SK-N-SH (cell line): ENCODE measurements around the gene RNF112. TPM values are rescaled to one million over a fixed set of nuclear protein-coding genes. Genes with fewer than 3 reads are reported as not detected.
A peak's percentile ranks its signal among the peaks of the same experiment; 100 is the strongest.

ENCODE experiments used
- CTCF ChIA-PET: fragments of 300-600, 350-600 bp; formaldehyde crosslinking; extraction: SDS; loops from one replicate; lab custom pipeline; 2021; lab: Yijun Ruan, JAX
- POLR2A ChIA-PET: fragments of 350-600 bp; sonication (Branson Sonifier 250); formaldehyde crosslinking; extraction: SDS; loops from one replicate; lab custom pipeline; 2020; ENCODE audit warnings: antibody characterized with exemption, inconsistent platforms; lab: Yijun Ruan, JAX
- DNase-seq: peaks from one replicate; pipeline ENCODE4 v3.0.0; 2012
- H2AFZ ChIP-seq: fragments of 200-600 bp; sonication (generic); 2 replicates; pipeline ENCODE4 v1.8.1; 2016; ENCODE audit warnings: antibody characterized with exemption, mild to moderate bottlenecking, low read depth
- H3F3A ChIP-seq: fragments of 200-600 bp; sonication (generic); replicated peaks from 2 replicates; pipeline ENCODE3; 2016; ENCODE audit warnings: antibody characterized with exemption, mild to moderate bottlenecking; ENCODE audit not compliant: insufficient read depth
- H3K27ac ChIP-seq, 2 experiments: fragments of 200-500 bp in 1 of 2; fragments of 200-600 bp in 1 of 2; sonication (Bioruptor generic) in 1 of 2; sonication (generic), shearing (Covaris generic) in 1 of 2; 2 replicates each; pipeline versions ENCODE4 v1.5.1 to v1.6.1; 2014 to 2016; ENCODE audit warnings: low read depth in 2 of 2, inconsistent platforms in 1 of 2, low read length in 1 of 2, mild to moderate bottlenecking in 1 of 2, mixed read lengths in 1 of 2
- H3K27me3 ChIP-seq: fragments of 200-600 bp; sonication (generic), shearing (Covaris generic); 2 replicates; pipeline ENCODE4 v1.6.1; 2016; ENCODE audit warnings: mixed run types; ENCODE audit not compliant: insufficient read depth
- H3K36me3 ChIP-seq, 2 experiments: fragments of 200-500 bp in 1 of 2; fragments of 200-600 bp in 1 of 2; sonication (Bioruptor generic) in 1 of 2; sonication (generic) in 1 of 2; replicated peaks in 1 of 2; 2 replicates each; pipeline versions ENCODE3 to v1.5.1; 2014 to 2016; ENCODE audit warnings: low read length in 1 of 2, mild to moderate bottlenecking in 1 of 2; ENCODE audit not compliant: insufficient read depth in 2 of 2, control insufficient read depth in 1 of 2
- H3K4me1 ChIP-seq, 2 experiments: fragments of 200-500 bp in 1 of 2; fragments of 200-600 bp in 1 of 2; sonication (Bioruptor generic) in 1 of 2; sonication (generic), shearing (Covaris generic) in 1 of 2; 2 replicates each; pipeline versions ENCODE4 v1.5.1 to v1.6.1; 2014 to 2016; ENCODE audit warnings: low read depth in 1 of 2, low read length in 1 of 2, mixed run types in 1 of 2; ENCODE audit not compliant: insufficient read depth in 2 of 2, control insufficient read depth in 1 of 2
- H3K4me2 ChIP-seq: fragments of 200-600 bp; sonication (generic), shearing (Covaris generic); 2 replicates; pipeline ENCODE4 v1.6.1; 2017; ENCODE audit warnings: mixed run types
- H3K4me3 ChIP-seq, 2 experiments: fragments of 200-500 bp in 1 of 2; fragments of 200-600 bp in 1 of 2; sonication (Bioruptor generic) in 1 of 2; sonication (generic), shearing (Covaris generic) in 1 of 2; 2 replicates each; pipeline versions ENCODE4 v1.5.1 to v1.8.1; 2014 to 2016; ENCODE audit warnings: low read depth in 2 of 2, inconsistent platforms in 1 of 2, low read length in 1 of 2, mild to moderate bottlenecking in 1 of 2, mixed read lengths in 1 of 2, moderate library complexity in 1 of 2
- H3K79me2 ChIP-seq: fragments of 200-600 bp; sonication (generic); 2 replicates; pipeline ENCODE4 v1.8.1; 2017; ENCODE audit warnings: mild to moderate bottlenecking; ENCODE audit not compliant: insufficient read depth
- H3K9ac ChIP-seq: fragments of 200-600 bp; sonication (generic); 2 replicates; pipeline ENCODE4 v1.6.1; 2017; ENCODE audit warnings: mixed run types
- H3K9me2 ChIP-seq: fragments of 200-600 bp; sonication (generic); 2 replicates; pipeline ENCODE4 v1.6.1; 2017; ENCODE audit warnings: mixed run types
- H3K9me3 ChIP-seq: fragments of 200-600 bp; sonication (generic); 2 replicates; pipeline ENCODE4 v1.6.1; 2017; ENCODE audit warnings: mixed run types, mild to moderate bottlenecking, moderate library complexity
- H4K20me1 ChIP-seq: fragments of 200-600 bp; sonication (generic); 2 replicates; pipeline ENCODE4 v1.6.1; 2017; ENCODE audit warnings: mild to moderate bottlenecking, mixed run types; ENCODE audit not compliant: insufficient read depth
- EZH2phosphoT487 ChIP-seq: fragments of 200-600 bp; sonication (generic); IDR thresholded peaks from 2 replicates; pipeline ENCODE4 v1.6.1; 2017; ENCODE audit warnings: low read depth, mixed run types, mild to moderate bottlenecking, antibody characterized with exemption, moderate library complexity, borderline replicate concordance
- NFIC ChIP-seq: IDR thresholded peaks from 2 replicates; pipeline ENCODE4 v1.4.0; 2012; ENCODE audit warnings: borderline replicate concordance
- RAD21 ChIP-seq: IDR thresholded peaks from 2 replicates; pipeline ENCODE4 v1.6.1; 2012; ENCODE audit warnings: mild to moderate bottlenecking, low read length
- RFX5 ChIP-seq: IDR thresholded peaks from 2 replicates; pipeline ENCODE4 v1.6.1; 2012; ENCODE audit warnings: mild to moderate bottlenecking, improper control_type of control experiment, low read length
- USF2 ChIP-seq: fragments of 150-350 bp; IDR thresholded peaks from 2 replicates; pipeline ENCODE4 v1.6.1; 2017; ENCODE audit warnings: antibody characterized with exemption, low read length, low read depth, borderline replicate concordance
- WGBS: methylation state at CpG from one replicate; pipeline ENCODE4 v1.1.6; 2017; ENCODE audit warnings: low lambda C conversion rate; 5-methylcytosine and 5-hydroxymethylcytosine counted together
- polyA plus RNA-seq, 3 experiments: library from polyadenylated mRNA; depleted of rRNA; stranded (reverse); fragments of >200 nt; gene quantifications; 2 replicates each; pipeline ENCODE4 v1.2.3, GENCODE V29; 2012
- TF ChIP-seq, protein P1 (sequence below): IDR thresholded peaks from 2 replicates; pipeline ENCODE4 v1.4.0; 2012; ENCODE audit warnings: low read depth

Gene RNF112
- polyA plus RNA-seq, 1 of the 3 experiments (the other 2 are of a cell fraction): 22.6 TPM

- no peak for TF ChIP-seq EZH2phosphoT487
- no peak for TF ChIP-seq USF2
Measured at GRCh38 chr17:19397556-19398041, 13.4 kb upstream of the RNF112 start (continued).

GRCh38 chr17:19398301-19399181, 12.5 kb upstream of the RNF112 start:
- H3K9ac ChIP-seq: no peak overlapping the region
- H3K4me2 ChIP-seq: peak overlapping the region; percentile 17
- peak; percentile 49 for TF ChIP-seq NFIC
- TF ChIP-seq RAD21: no peak
- peak; percentile 57 for DNase-seq
- H3K9me3 ChIP-seq: no peaks in the 10 kb centered on the region
- POLR2A ChIA-PET: interaction anchor here (1.6 kb wide), 1 partner anchor 14 kb away, joined by 5 read pairs; no protein-coding TSS in a partner anchor
- 90% methylated on average over 2 of the region's 2 CpGs for WGBS
- H4K20me1 ChIP-seq: no peaks in the 10 kb centered on the region
- H3K4me3 ChIP-seq: no peak overlapping the region
- H3K4me1 ChIP-seq: peaks cover 13 to 35% of the 10 kb centered on the region in 2 experiments; a peak in 3 of 4 replicates
- no peaks in the 10 kb centered on the region for H3F3A ChIP-seq
- no peaks in the 10 kb centered on the region for H3K27me3 ChIP-seq
- H3K9me2 ChIP-seq: no peaks in the 10 kb centered on the region
- peak overlapping the region in 1 of 2 experiments; percentile 62; a peak in 2 of 4 replicates for H3K27ac ChIP-seq
- no peaks in the 10 kb centered on the region for H3K79me2 ChIP-seq
- no peaks in the 10 kb centered on the region for H3K36me3 ChIP-seq
- CTCF ChIA-PET: interaction anchor here (2.1 to 3.6 kb wide), 2 partner anchors 36 kb away, joined by 7 to 16 read pairs; partner anchors contain the start of gene B9D1
- peak overlapping the region; percentile 71 for H2AFZ ChIP-seq

DNA sequence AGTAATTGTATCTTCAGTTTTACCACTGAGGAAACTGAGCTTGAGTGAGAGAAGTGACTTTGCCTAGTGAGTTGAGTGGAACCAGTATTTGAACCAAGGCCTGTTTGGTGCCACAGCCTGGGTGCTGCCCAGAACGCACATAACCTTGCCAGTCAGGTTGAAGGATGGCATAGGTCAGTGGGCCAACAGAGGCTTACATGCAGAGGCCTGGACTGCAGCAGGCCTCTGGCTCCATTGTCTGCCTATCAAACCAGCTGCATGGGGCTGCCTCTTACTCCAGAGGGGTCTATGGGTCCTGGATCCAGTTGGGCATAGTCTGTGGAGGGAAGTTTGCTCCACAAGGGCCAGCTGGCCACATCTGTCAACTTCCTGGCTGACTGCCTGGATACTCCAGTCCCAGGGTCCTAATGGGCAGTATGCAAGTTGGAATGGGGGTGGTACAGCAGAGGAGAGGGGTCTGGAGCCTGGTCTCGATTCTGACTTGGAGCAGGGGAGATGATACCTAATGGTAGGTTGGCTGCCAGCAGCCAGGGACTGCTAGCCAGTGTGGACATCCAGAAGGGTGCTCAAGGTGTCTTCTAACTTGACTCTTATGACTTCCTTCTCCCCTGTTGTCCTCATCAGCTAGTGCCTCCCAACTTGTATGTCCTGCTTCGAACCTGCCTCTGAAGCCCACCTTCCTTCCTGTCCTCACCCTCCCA, 11.1 kb upstream of the RNF112 start:
- Histone ChIP-seq H2AFZ (no peak overlapping the region), H3K4me3 (no peak overlapping the region), H3K9me2 (no peaks in the 10 kb centered on the region), H3K9me3 (no peaks in the 10 kb centered on the region), H3K36me3 (no peaks in the 10 kb centered on the region), H3F3A (no peaks in the 10 kb centered on the region), H3K79me2 (no peaks in the 10 kb centered on the region), H3K27ac (no peak overlapping the region), H3K9ac (no peak overlapping the region), H3K4me2 (no peak overlapping the region), H3K27me3 (no peaks in the 10 kb centered on the region), H4K20me1 (no peaks in the 10 kb centered on the region), H3K4me1 (peaks cover 13 to 35% of the 10 kb centered on the region in 2 experiments; a peak in 3 of 4 replicates)
- ChIA-PET CTCF (interaction anchor here (0.9 to 3.6 kb wide), 4 partner anchors 12 to 47 kb away, joined by 3 to 16 read pairs (median 4); partner anchors contain the start of genes B9D1, MAPK7 and RNF112), POLR2A (interaction anchor here (1.0 to 1.3 kb wide), 2 partner anchors 11 to 22 kb away, joined by 3 to 5 read pairs; partner anchors contain the start of gene MAPK7)
- 69% methylated on average over 3 of the region's 3 CpGs for WGBS
- TF ChIP-seq, protein P1, sequence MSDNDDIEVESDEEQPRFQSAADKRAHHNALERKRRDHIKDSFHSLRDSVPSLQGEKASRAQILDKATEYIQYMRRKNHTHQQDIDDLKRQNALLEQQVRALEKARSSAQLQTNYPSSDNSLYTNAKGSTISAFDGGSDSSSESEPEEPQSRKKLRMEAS: no peak
- TF ChIP-seq RFX5: no peak
- no peak for DNase-seq
